Mesenchymal stem cell (in vitro differentiated cells and primary cell): ENCODE data around the gene KRTAP10-5.
"Not testable (repeated sequence)": the region's sequence is repeated elsewhere in the genome, so short reads cannot be mapped to it uniquely, and the experiment has no call there.

Experiments
- DNase-seq: peaks from one replicate; pipeline ENCODE4 v3.0.0-alpha.2; 2013
- H2AFZ ChIP-seq: one replicate; pipeline ENCODE4 v1.6.1; 2013; ENCODE audit warnings: low read depth, mild to moderate bottlenecking, control low read depth, inconsistent platforms, low read length, moderate library complexity
- H2AK5ac ChIP-seq: 2 replicates; pipeline ENCODE4 v1.6.1; 2013; ENCODE audit warnings: low read length, moderate library complexity, mild to moderate bottlenecking, inconsistent platforms; ENCODE audit not compliant: severe bottlenecking
- H2BK120ac ChIP-seq: one replicate; pipeline ENCODE4 v1.6.1; 2013; ENCODE audit warnings: low read depth, mild to moderate bottlenecking, inconsistent platforms, low read length, moderate library complexity
- H2BK12ac ChIP-seq, 2 experiments: one replicate each; pipeline ENCODE4 v1.6.1; 2013; ENCODE audit warnings: inconsistent platforms in 2 of 2, low read length in 2 of 2, mild to moderate bottlenecking in 2 of 2, moderate library complexity in 2 of 2, control low read depth in 1 of 2
- H2BK15ac ChIP-seq: one replicate; pipeline ENCODE4 v1.6.1; 2013; ENCODE audit warnings: mild to moderate bottlenecking, low read depth, inconsistent platforms; ENCODE audit not compliant: poor library complexity, severe bottlenecking
- H2BK5ac ChIP-seq: 2 replicates; pipeline ENCODE4 v1.6.1; 2013; ENCODE audit warnings: low read depth, mild to moderate bottlenecking, low read length, control low read depth, inconsistent platforms; ENCODE audit not compliant: poor library complexity, severe bottlenecking
- H3K14ac ChIP-seq, 2 experiments: one replicate each; pipeline ENCODE4 v1.6.1; 2013; ENCODE audit warnings: inconsistent platforms in 2 of 2, low read length in 2 of 2, control low read depth in 1 of 2, mild to moderate bottlenecking in 1 of 2, moderate library complexity in 1 of 2
- H3K18ac ChIP-seq, 2 experiments: one replicate each; pipeline ENCODE4 v1.6.1; 2013; ENCODE audit warnings: inconsistent platforms in 2 of 2, low read length in 2 of 2, control low read depth in 1 of 2, low read depth in 1 of 2, mild to moderate bottlenecking in 1 of 2
- H3K23ac ChIP-seq, 2 experiments: one replicate each; pipeline ENCODE4 v1.6.1; 2013; ENCODE audit warnings: inconsistent platforms in 2 of 2, low read length in 2 of 2, mild to moderate bottlenecking in 2 of 2, moderate library complexity in 2 of 2, control low read depth in 1 of 2
- H3K27ac ChIP-seq: 2 replicates; pipeline ENCODE4 v1.5.1; 2013; ENCODE audit warnings: mild to moderate bottlenecking, moderate library complexity, low read length, control low read depth, inconsistent platforms; ENCODE audit not compliant: poor library complexity, severe bottlenecking
- H3K27me3 ChIP-seq, 2 experiments: 2 replicates each; pipeline versions ENCODE4 v1.6.1 to v1.7.0; 2013; ENCODE audit warnings: low read length in 2 of 2, mild to moderate bottlenecking in 2 of 2, moderate library complexity in 2 of 2, control low read depth in 1 of 2, inconsistent platforms in 1 of 2; ENCODE audit not compliant: control insufficient read depth in 1 of 2, insufficient read depth in 1 of 2
- H3K36me3 ChIP-seq, 2 experiments: 2 replicates each; pipeline versions ENCODE4 v1.6.1 to v1.7.0; 2013; ENCODE audit warnings: low read length in 2 of 2, control low read depth in 1 of 2, inconsistent platforms in 1 of 2, low read depth in 1 of 2, mild to moderate bottlenecking in 1 of 2; ENCODE audit not compliant: insufficient read depth in 2 of 2, control insufficient read depth in 1 of 2
- H3K4ac ChIP-seq, 2 experiments: one replicate each; pipeline ENCODE4 v1.6.1; 2013; ENCODE audit warnings: inconsistent platforms in 2 of 2, low read length in 2 of 2, mild to moderate bottlenecking in 2 of 2, moderate library complexity in 2 of 2, control low read depth in 1 of 2, low read depth in 1 of 2
- H3K4me1 ChIP-seq: 2 replicates; pipeline ENCODE4 v1.6.1; 2013; ENCODE audit warnings: low read depth, low read length, control low read depth; ENCODE audit not compliant: control insufficient read depth, insufficient read depth
- H3K4me2 ChIP-seq: 2 replicates; pipeline ENCODE4 v1.6.1; 2013; ENCODE audit warnings: low read length, mild to moderate bottlenecking, inconsistent platforms; ENCODE audit not compliant: poor library complexity, severe bottlenecking
- H3K4me3 ChIP-seq, 2 experiments: 2 replicates each; pipeline versions ENCODE4 v1.5.1 to v1.7.0; 2013; ENCODE audit warnings: low read length in 2 of 2, mild to moderate bottlenecking in 2 of 2, control low read depth in 1 of 2, low read depth in 1 of 2; ENCODE audit not compliant: insufficient read depth in 1 of 2
- H3K79me1 ChIP-seq: replicated peaks from 2 replicates; pipeline ENCODE4 v1.6.1; 2013; ENCODE audit warnings: mild to moderate bottlenecking, control low read depth, low read length, inconsistent platforms; ENCODE audit not compliant: poor library complexity, severe bottlenecking
- H3K9ac ChIP-seq: 2 replicates; pipeline ENCODE4 v1.7.0; 2013; ENCODE audit warnings: mild to moderate bottlenecking, low read length, moderate library complexity
- H3K9me3 ChIP-seq: 2 replicates; pipeline ENCODE4 v1.7.0; 2013; ENCODE audit warnings: mild to moderate bottlenecking, low read length; ENCODE audit not compliant: control insufficient read depth
- H4K8ac ChIP-seq: one replicate; pipeline ENCODE4 v1.6.1; 2013; ENCODE audit warnings: inconsistent platforms, mild to moderate bottlenecking, low read length, moderate library complexity
- H4K91ac ChIP-seq: one replicate; pipeline ENCODE4 v1.6.1; 2013; ENCODE audit warnings: mild to moderate bottlenecking, low read length, inconsistent platforms
- WGBS: methylation state at CpG from one replicate; pipeline ENCODE4 v1.1.7; 2013; ENCODE audit warnings: mixed read lengths; 5-methylcytosine and 5-hydroxymethylcytosine counted together

The KRTAP10-5 gene

DNA sequence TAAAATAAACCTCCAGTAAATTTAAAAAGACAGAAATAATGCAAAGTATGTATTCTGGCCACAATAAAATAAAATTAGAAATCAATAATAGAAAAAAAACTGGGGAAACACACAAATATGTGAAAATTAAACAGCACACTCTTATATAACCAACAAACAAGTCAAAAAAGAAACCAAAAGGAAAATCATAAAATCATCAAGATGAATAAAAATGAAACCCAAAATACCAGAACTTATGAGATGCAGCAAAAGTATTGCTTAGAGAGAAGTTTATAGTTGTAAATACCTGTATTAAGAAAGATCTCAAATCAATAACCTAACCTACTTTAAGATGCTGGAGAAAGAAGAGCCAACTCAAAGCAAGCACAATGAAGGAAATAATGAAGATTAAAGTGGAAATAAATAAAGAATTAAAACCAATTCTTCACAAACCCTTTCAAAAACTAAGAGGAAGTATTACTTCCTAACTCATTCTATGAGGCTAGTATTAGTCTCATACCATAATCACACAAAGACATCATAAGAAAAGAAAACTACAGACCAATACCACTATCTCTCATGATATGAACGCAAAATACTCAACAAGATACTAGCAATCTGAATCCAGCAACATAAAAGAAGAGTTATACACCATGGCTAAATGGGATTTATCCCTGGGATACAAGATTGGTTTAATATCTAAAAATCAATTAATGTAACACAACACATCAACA is 15.4 kb downstream of the KRTAP10-5 start:
- Histone ChIP-seq H4K91ac (no peak overlapping the region), H3K9ac (no peak overlapping the region), H3K4me3 (no peak overlapping the region), H2AFZ (no peak overlapping the region), H3K4me2 (no peak overlapping the region), H2BK120ac (no peak overlapping the region), H3K36me3 (no peaks in the 10 kb centered on the region), H3K9me3 (peaks cover 21% of the 10 kb centered on the region), H3K23ac (no peak overlapping the region), H4K8ac (no peak overlapping the region), H3K4ac (no peak overlapping the region), H3K14ac (no peak overlapping the region), H2AK5ac (no peak overlapping the region), H2BK15ac (no peak overlapping the region), H3K27me3 (no peaks in the 10 kb centered on the region), H2BK12ac (no peak overlapping the region), H3K18ac (no peak overlapping the region), H3K4me1 (no peaks in the 10 kb centered on the region), H3K79me1 (no peaks in the 10 kb centered on the region), H3K27ac (no peak overlapping the region), H2BK5ac (no peak overlapping the region)
- 43% methylated on average over 1 of the region's 1 CpG for WGBS
- no peak for DNase-seq

DNA sequence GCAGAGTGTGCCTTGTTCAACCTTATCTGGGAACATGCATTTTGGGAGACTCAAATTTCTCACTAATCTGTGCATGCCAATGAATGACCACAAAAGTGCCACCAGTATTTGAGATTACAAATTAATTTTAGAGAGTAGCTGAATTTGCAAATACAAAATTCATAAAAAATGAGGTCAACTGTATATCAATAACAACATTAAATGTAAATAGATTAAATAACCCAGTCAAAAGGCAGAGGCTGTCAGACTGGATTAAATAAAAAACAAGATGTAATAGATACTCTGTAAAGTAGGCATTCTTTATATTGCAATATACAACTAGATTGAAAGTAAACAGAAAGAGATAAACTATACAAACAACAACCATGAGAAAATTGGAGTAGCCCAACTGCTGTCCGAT is 16.3 kb downstream of the KRTAP10-5 start:
- H3K4me1 ChIP-seq, result no peaks in the 10 kb centered on the region
- no CpG with 5 or more reads among the region's 1 CpG for WGBS
- H3K18ac ChIP-seq, result no peak overlapping the region
- H4K91ac ChIP-seq, result no peak overlapping the region
- no peak overlapping the region for H2BK5ac ChIP-seq
- H3K9ac ChIP-seq, result no peak overlapping the region
- no peak overlapping the region for H2AK5ac ChIP-seq
- H3K27me3 ChIP-seq, result peaks cover 0 to 3% of the 10 kb centered on the region in 2 experiments
- no peak overlapping the region for H4K8ac ChIP-seq
- H2BK12ac ChIP-seq, result no peak overlapping the region
- H3K4ac ChIP-seq, result no peak overlapping the region
- H2BK15ac ChIP-seq, result no peak overlapping the region
- no peak overlapping the region for H3K4me2 ChIP-seq
- H3K14ac ChIP-seq, result no peak overlapping the region
- H3K36me3 ChIP-seq, result no peaks in the 10 kb centered on the region
- no peaks in the 10 kb centered on the region for H3K79me1 ChIP-seq
- H3K27ac ChIP-seq, result no peak overlapping the region
- no peak overlapping the region for H2AFZ ChIP-seq
- peaks cover 20% of the 10 kb centered on the region for H3K9me3 ChIP-seq
- no peak overlapping the region for H2BK120ac ChIP-seq
- no peak overlapping the region for H3K4me3 ChIP-seq
- DNase-seq, result no peak
- no peak overlapping the region for H3K23ac ChIP-seq

DNA sequence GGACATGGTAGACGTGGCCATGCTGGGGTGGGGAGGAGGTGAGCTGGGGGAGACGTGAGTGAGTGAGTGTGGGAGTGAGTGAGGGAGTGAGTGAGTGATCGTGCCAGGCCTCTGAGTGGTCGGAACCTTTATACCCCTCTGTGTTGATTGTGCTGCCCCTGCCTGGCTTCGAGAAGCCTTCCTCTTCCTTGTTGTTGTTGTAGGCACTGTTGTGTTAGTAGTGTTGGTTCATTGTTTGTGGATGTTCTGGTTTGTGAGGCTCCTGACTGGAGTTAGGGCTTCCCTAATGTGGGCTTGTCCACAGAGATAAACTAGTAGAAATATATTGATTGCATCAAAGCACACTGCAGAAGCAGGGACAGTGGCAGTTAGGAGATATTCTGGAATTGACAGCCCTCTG is 21.7 kb downstream of the KRTAP10-5 start, which contains the start of gene KRTAP10-3:
TSS of gene KRTAP10-3 (minus strand) at position 101 of the 400 bp plus-strand sequence. CDS start at position 21, 80 bp downstream.
- peaks cover 2% of the 10 kb centered on the region for H3K4me1 ChIP-seq
- peak within 1 kb of the TSS in 1 of 2 experiments; percentile 62 for H3K14ac ChIP-seq
- no peak within 1 kb of the TSS for H4K91ac ChIP-seq
- H3K79me1 ChIP-seq, result no peaks in the 10 kb centered on the region
- H2AFZ ChIP-seq, result no peak within 1 kb of the TSS
- H2AK5ac ChIP-seq, result no peak within 1 kb of the TSS
- no peak within 1 kb of the TSS for H3K18ac ChIP-seq
- peaks cover 11% of the 10 kb centered on the region for H3K9me3 ChIP-seq
- no peak within 1 kb of the TSS for H3K4ac ChIP-seq
- H2BK5ac ChIP-seq, result no peak within 1 kb of the TSS
- no peak within 1 kb of the TSS for H2BK120ac ChIP-seq
- no peak within 1 kb of the TSS for H2BK12ac ChIP-seq
- no peak within 1 kb of the TSS for H3K23ac ChIP-seq
- H3K36me3 ChIP-seq, result no peaks in the 10 kb centered on the region
- H3K27ac ChIP-seq, result no peak within 1 kb of the TSS
- no peak within 1 kb of the TSS for H3K4me2 ChIP-seq
- peaks cover 9 to 37% of the 10 kb centered on the region in 2 experiments for H3K27me3 ChIP-seq
- DNase-seq, result no peak
- H2BK15ac ChIP-seq, result no peak within 1 kb of the TSS
- H3K9ac ChIP-seq, result no peak within 1 kb of the TSS
- 68% methylated on average over 5 of the region's 5 CpGs for WGBS
- H3K4me3 ChIP-seq, result no peak within 1 kb of the TSS
- no peak within 1 kb of the TSS for H4K8ac ChIP-seq

DNA sequence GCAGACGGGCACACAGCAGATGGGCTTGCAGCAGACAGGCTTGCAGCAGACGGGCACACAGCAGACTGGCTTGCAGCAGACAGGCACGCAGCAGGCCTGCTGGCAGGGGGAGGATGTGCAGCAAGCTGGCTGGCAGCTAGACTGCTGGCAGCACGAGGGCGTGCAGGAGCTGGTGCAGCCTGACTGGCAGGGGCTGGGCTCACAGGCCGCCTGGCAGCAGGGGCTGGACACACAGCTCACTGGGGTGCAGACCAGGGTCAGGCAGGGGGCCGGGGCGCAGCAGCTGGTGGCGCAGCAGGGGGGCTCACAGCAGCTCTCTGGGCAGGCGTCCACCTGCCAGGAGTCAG is 22.1 kb downstream of the KRTAP10-5 start:
- H2AK5ac ChIP-seq, H4K8ac ChIP-seq, H2BK120ac ChIP-seq, H2AFZ ChIP-seq, H2BK5ac ChIP-seq, H3K79me1 ChIP-seq, DNase-seq, H3K9ac ChIP-seq, H3K4me1 ChIP-seq, H2BK15ac ChIP-seq, H3K27ac ChIP-seq, H3K4me2 ChIP-seq, H3K4ac ChIP-seq, H3K4me3 ChIP-seq, H3K23ac ChIP-seq, H2BK12ac ChIP-seq, H4K91ac ChIP-seq, H3K18ac ChIP-seq, H3K36me3 ChIP-seq: not testable (repeated sequence)
- Histone ChIP-seq H3K14ac (peak overlapping the region in 1 of 2 experiments; percentile 62), H3K9me3 (peaks cover 10% of the 10 kb centered on the region), H3K27me3 (peaks cover 9 to 39% of the 10 kb centered on the region in 2 experiments)
- WGBS, result 62% methylated on average over 9 of the region's 10 CpGs
